ACC112 (cell line): ENCODE results near the gene TLR6.

Experiments
- H2AFZ ChIP-seq: fragments of 200-600 bp; sonication (generic); one replicate; pipeline ENCODE4 v1.6.0; 2017; ENCODE audit warnings: antibody characterized with exemption, low read length; ENCODE audit not compliant: unreplicated experiment
- H3K27ac ChIP-seq: fragments of 200-600 bp; sonication (generic); 2 replicates; pipeline ENCODE4 v1.5.1; 2014; ENCODE audit warnings: low read depth, mild to moderate bottlenecking, antibody characterized with exemption, low read length, moderate library complexity
- H3K27me3 ChIP-seq: fragments of 200-600 bp; sonication (generic); 2 replicates; pipeline ENCODE4 v1.6.1; 2014; ENCODE audit warnings: mild to moderate bottlenecking, antibody characterized with exemption, low read length, moderate library complexity, mixed read lengths; ENCODE audit not compliant: insufficient read depth
- H3K36me3 ChIP-seq: fragments of 200-600 bp; sonication (generic); 2 replicates; pipeline ENCODE4 v1.6.1; 2016; ENCODE audit warnings: mild to moderate bottlenecking, antibody characterized with exemption, low read length, moderate library complexity, mixed read lengths; ENCODE audit not compliant: insufficient read depth
- H3K4me1 ChIP-seq: fragments of 200-600 bp; sonication (generic); one replicate; pipeline ENCODE4 v1.6.1; 2016; ENCODE audit warnings: low read length, mixed read lengths; ENCODE audit not compliant: insufficient read depth, unreplicated experiment, control insufficient read depth
- H3K4me3 ChIP-seq: fragments of 200-600 bp; sonication (generic); 2 replicates; pipeline ENCODE4 v1.5.1; 2014; ENCODE audit warnings: mild to moderate bottlenecking, low read depth, low read length
- H3K79me2 ChIP-seq: fragments of 200-600 bp; sonication (generic); one replicate; pipeline ENCODE4 v1.6.0; 2016; ENCODE audit warnings: low read length; ENCODE audit not compliant: control insufficient read depth, unreplicated experiment, insufficient read depth

Gene TLR6

GRCh38 chr4:38846015-38846414, 10.6 kb downstream of the TLR6 start:
- no peaks in the 10 kb centered on the region for H3K27me3 ChIP-seq
- no peaks in the 10 kb centered on the region for H3K36me3 ChIP-seq
- no peak overlapping the region for H3K27ac ChIP-seq
- no peak overlapping the region for H3K4me3 ChIP-seq
- no peak overlapping the region for H2AFZ ChIP-seq
- H3K79me2 ChIP-seq, result no peaks in the 10 kb centered on the region
- H3K4me1 ChIP-seq, result no peaks in the 10 kb centered on the region

GRCh38 chr4:38842994-38843393, 13.6 kb downstream of the TLR6 start:
- Histone ChIP-seq H2AFZ (no peak overlapping the region), H3K36me3 (no peaks in the 10 kb centered on the region), H3K79me2 (no peaks in the 10 kb centered on the region), H3K4me1 (peaks cover 5% of the 10 kb centered on the region), H3K27ac (no peak overlapping the region), H3K27me3 (no peaks in the 10 kb centered on the region), H3K4me3 (no peak overlapping the region)

GRCh38 chr4:38837849-38838248, 18.8 kb downstream of the TLR6 start:
- H3K36me3 ChIP-seq, result no peaks in the 10 kb centered on the region
- no peaks in the 10 kb centered on the region for H3K27me3 ChIP-seq
- no peaks in the 10 kb centered on the region for H3K79me2 ChIP-seq
- no peak overlapping the region for H2AFZ ChIP-seq
- no peak overlapping the region for H3K4me3 ChIP-seq
- H3K4me1 ChIP-seq, result peaks cover 12% of the 10 kb centered on the region
- H3K27ac ChIP-seq, result no peak overlapping the region

GRCh38 chr4:38837334-38837733, 19.3 kb downstream of the TLR6 start:
- Histone ChIP-seq H2AFZ (no peak overlapping the region), H3K4me1 (peaks cover 12% of the 10 kb centered on the region), H3K27me3 (no peaks in the 10 kb centered on the region), H3K36me3 (no peaks in the 10 kb centered on the region), H3K79me2 (no peaks in the 10 kb centered on the region), H3K27ac (no peak overlapping the region), H3K4me3 (no peak overlapping the region)

GRCh38 chr4:38834570-38834969, 22.0 kb downstream of the TLR6 start:
- H3K27ac ChIP-seq, result no peak overlapping the region
- H3K79me2 ChIP-seq, result no peaks in the 10 kb centered on the region
- no peak overlapping the region for H2AFZ ChIP-seq
- H3K4me1 ChIP-seq, result peaks cover 12% of the 10 kb centered on the region
- H3K36me3 ChIP-seq, result no peaks in the 10 kb centered on the region
- H3K27me3 ChIP-seq, result no peaks in the 10 kb centered on the region
- H3K4me3 ChIP-seq, result no peak overlapping the region

GRCh38 chr4:38832624-38833528, 23.7 kb downstream of the TLR6 start:
- no peaks in the 10 kb centered on the region for H3K36me3 ChIP-seq
- H3K27ac ChIP-seq, result no peak overlapping the region
- H3K4me1 ChIP-seq, result peaks cover 6% of the 10 kb centered on the region
- H3K79me2 ChIP-seq, result no peaks in the 10 kb centered on the region
- H3K27me3 ChIP-seq, result no peaks in the 10 kb centered on the region
- H2AFZ ChIP-seq, result no peak overlapping the region
- H3K4me3 ChIP-seq, result no peak overlapping the region

- H3K4me1 ChIP-seq, result no peaks in the 10 kb centered on the region
- H3K4me3 ChIP-seq, result no peak overlapping the region
- no peak overlapping the region for H2AFZ ChIP-seq
- H3K27me3 ChIP-seq, result no peaks in the 10 kb centered on the region
- H3K36me3 ChIP-seq, result no peaks in the 10 kb centered on the region
- no peak overlapping the region for H3K27ac ChIP-seq
- H3K79me2 ChIP-seq, result no peaks in the 10 kb centered on the region
Observed at GRCh38 chr4:38832206-38832605, 24.4 kb downstream of the TLR6 start.

GRCh38 chr4:38831653-38832052, 25.0 kb downstream of the TLR6 start:
- H3K36me3 ChIP-seq, result no peaks in the 10 kb centered on the region

GRCh38 chr4:38829237-38829636, 27.4 kb downstream of the TLR6 start:
- H3K4me1 ChIP-seq, result no peaks in the 10 kb centered on the region
- no peaks in the 10 kb centered on the region for H3K79me2 ChIP-seq
- no peak overlapping the region for H2AFZ ChIP-seq
- no peak overlapping the region for H3K27ac ChIP-seq
- H3K27me3 ChIP-seq, result no peaks in the 10 kb centered on the region
- H3K4me3 ChIP-seq, result no peak overlapping the region
- no peaks in the 10 kb centered on the region for H3K36me3 ChIP-seq

More at GRCh38 chr4:38831653-38832052, 25.0 kb downstream of the TLR6 start:
- no peaks in the 10 kb centered on the region for H3K4me1 ChIP-seq
- no peak overlapping the region for H2AFZ ChIP-seq
- H3K79me2 ChIP-seq, result no peaks in the 10 kb centered on the region
- H3K27ac ChIP-seq, result no peak overlapping the region
- no peak overlapping the region for H3K4me3 ChIP-seq
- H3K27me3 ChIP-seq, result no peaks in the 10 kb centered on the region

GRCh38 chr4:38823766-38824165, 32.9 kb downstream of the TLR6 start:
- no peaks in the 10 kb centered on the region for H3K27me3 ChIP-seq
- H2AFZ ChIP-seq, result no peak overlapping the region
- no peaks in the 10 kb centered on the region for H3K79me2 ChIP-seq
- no peak overlapping the region for H3K4me3 ChIP-seq
- no peaks in the 10 kb centered on the region for H3K36me3 ChIP-seq
- H3K4me1 ChIP-seq, result no peaks in the 10 kb centered on the region
- H3K27ac ChIP-seq, result no peak overlapping the region

GRCh38 chr4:38822748-38823303, 33.8 kb downstream of the TLR6 start:
- Histone ChIP-seq H3K27ac (no peak overlapping the region), H3K36me3 (no peaks in the 10 kb centered on the region), H3K27me3 (no peaks in the 10 kb centered on the region), H2AFZ (no peak overlapping the region), H3K4me3 (no peak overlapping the region), H3K4me1 (no peaks in the 10 kb centered on the region), H3K79me2 (no peaks in the 10 kb centered on the region)
